GM19438 (cell line): ENCODE results near the gene TNS1.
"Not testable (repeated sequence)": the region's sequence is repeated elsewhere in the genome, so short reads cannot be mapped to it uniquely, and the experiment has no call there.

ENCODE experiments used
- ATAC-seq: cut with Tn5 transposase; IDR thresholded peaks from one replicate; pipeline ENCODE4 v1.9.1; 2021; ENCODE audit warnings: low read depth; ENCODE audit not compliant: unreplicated experiment

The TNS1 gene

GRCh38 chr2:217825469-217826235 is 177.1 kb downstream of the TNS1 start:
- no peak for ATAC-seq

- ATAC-seq = no peak
Observed at GRCh38 chr2:217824223-217824622, 178.6 kb downstream of the TNS1 start.

DNA sequence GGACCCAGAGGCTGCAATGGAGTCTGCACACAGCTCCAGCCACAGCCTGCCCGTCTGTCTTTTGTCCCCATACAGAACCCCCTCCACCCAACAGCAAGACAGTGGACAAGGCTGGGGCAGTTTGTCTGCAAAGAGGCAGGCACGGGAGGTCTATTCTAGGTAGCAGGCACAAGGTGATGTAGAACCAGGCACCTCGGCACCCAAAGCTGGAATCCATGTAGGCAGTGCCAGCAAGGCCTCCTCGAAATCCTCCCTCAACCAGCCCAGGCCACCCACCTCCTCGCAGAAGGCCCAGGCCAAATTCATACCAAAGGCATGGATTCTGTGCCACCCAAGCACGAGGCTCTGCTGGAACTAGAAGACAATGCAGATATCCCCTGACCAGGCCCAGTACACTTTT is 179.2 kb downstream of the TNS1 start:
- ATAC-seq = no peak

DNA sequence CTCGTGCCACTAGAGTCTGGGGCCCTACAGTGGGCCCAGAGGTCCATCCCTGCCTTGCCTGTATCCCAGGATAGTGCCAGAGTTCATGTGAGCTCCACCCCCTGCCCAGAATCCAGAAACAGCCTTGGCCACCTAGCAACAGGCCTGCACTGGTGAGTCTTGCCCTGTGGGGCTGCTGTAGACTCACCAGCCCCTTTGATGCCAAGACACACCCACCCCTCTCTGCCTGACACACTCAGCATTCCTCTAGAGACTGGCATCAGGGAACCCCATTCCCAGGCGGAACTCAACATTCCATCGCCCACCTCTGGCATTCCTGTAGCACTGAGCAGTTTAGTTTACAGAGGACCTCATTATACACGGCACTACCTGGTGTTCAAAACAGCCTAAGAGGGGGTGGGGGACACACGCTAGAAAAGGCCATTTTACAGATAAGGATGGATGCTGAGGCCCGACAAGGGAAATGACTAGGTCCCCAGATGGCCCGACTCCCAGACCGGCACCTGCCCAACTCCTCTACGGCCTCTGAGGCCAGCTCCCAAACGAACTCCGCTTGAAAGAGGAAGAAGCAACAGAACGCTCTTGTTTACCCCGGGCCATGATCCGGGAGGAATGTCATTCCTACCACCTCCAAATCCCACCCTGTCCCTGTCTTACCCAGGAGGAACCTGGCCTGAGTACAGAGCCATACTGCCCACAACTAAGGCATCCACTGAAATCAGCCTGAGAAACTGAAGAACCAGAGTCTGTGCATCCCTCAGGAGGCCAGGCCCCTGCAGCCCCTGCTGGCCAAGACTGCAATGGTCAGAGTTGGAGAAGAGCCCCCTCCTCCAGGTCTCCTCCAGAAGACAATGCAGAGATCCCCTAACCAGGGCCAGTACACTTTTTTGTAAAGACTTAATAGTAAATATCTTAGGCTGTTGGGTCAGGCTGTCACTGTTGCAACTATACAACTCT is 180.2 kb downstream of the TNS1 start:
- no peak for ATAC-seq

DNA sequence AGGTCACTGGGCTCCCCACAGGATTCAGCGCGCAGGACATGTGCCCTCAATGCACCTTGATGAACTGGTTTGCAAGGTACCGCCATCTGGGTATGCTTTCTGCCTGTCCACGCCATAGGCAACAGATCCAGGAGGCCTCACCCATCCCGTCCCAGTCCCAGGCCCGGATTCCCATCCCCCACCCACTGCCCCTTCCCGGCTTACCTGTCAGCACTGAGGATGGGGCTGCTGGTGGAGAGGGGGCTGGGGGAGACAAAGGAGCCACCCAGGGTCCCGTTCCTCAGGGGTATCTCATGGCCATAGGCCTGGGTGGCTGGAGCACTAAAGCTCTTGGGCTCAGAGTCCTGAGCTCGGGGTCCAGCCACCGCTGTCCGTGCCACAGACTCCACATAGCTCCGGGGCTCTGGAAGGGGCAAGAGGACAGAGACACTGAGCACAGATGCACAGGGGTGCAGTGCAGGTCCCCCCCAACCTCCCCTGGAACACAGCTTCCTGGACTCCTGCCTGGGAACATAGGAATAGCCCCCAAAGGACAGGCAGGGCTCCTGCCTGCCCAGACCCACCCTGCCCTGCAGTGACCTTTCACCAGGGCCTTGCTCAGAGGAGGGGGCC is 181.2 kb downstream of the TNS1 start:
- ATAC-seq = no peak

DNA sequence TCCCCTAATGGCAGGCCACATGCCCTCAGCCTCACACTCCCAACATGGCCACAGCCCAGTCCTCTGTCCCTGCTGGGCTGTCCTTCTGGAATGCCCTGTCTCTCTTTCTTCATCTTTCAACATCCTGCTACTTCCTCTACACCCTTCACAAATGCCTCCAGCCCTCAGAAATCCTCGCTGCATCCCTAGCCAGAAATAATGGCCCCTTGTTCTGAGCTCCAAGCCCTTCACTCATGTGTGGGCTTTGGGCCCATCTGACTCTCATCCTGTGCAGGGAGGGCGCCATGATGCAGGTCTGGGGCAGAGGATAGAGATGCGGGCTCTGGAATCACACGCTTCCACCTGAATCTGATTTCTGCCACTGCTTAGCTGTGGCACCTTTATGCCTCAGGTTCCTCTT is 181.9 kb downstream of the TNS1 start:
- no peak for ATAC-seq

DNA sequence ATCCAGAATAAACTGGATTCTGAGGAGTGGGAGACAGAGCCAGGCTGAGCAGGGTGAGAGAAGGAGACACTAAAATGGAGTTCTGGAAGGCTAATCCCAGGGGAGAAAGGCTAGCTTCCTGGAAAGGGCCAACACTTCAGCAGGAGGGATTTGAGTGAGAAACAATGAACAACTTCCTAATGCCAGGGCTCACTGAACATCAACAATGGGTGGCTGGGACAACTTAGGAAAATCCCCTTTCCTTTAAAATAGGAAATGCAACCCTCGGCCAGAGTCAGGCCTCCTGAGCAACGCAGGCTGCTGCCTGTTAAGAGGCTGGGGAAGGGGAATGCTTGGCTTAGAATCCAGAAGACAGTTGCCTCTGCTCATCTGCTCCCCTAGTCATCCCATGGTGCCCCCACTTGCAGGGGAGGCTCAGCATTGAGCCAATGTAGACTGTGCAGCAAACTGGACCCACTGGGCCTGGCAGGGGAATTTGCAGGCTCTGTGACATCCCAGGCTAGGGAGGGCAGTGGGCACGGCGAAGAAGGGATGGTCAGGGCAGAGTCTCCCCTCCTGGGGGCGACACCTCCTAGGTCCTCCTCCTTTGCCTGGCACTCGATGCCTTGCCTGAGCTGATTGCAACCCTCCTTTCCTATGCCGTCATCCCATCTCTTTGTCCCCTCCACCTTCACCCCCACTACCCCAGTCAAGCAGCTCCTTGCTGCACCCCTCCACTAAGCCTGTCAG is 182.5 kb downstream of the TNS1 start:
- no peak for ATAC-seq

- ATAC-seq = no peak
Observed at GRCh38 chr2:217818293-217818850, 184.4 kb downstream of the TNS1 start.

- no peak for ATAC-seq
Observed at GRCh38 chr2:217817466-217818292, 185.1 kb downstream of the TNS1 start.

DNA sequence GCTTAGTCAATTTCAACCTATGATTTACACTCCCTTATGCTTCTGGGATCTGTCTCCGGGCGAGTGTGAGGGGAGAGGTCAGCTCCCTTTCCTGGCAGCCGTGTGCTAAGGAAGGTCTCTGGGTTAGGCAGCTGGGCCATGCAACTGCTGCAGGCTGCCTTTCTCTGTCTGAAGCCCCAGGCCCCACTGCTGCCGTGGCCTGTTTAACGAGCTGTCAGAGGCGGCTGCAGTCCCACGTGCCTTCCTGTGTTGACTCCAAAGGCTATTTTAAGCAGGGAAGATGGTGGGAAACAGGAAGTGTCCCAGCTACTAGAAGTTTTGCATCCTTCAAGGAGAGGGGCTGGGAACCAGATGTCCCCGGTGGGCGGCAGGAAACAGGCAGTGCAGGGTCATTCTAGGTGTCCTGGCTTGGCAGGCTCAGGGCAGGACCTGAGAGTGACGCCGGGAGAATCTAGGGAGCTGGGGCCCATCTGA is 186.4 kb downstream of the TNS1 start:
- ATAC-seq = no peak

GRCh38 chr2:217813828-217814227 is 189.0 kb downstream of the TNS1 start:
- no peak for ATAC-seq

GRCh38 chr2:217812170-217812569 is 190.6 kb downstream of the TNS1 start:
- ATAC-seq = no peak

- no peak for ATAC-seq
Observed at GRCh38 chr2:217810260-217810659, 192.5 kb downstream of the TNS1 start.

- ATAC-seq = no peak
Observed at GRCh38 chr2:217809736-217810135, 193.1 kb downstream of the TNS1 start.

- ATAC-seq = not testable (repeated sequence)
Observed at GRCh38 chr2:217808967-217809366, 193.8 kb downstream of the TNS1 start.

- ATAC-seq = no peak
Observed at GRCh38 chr2:217808326-217808725, 194.5 kb downstream of the TNS1 start.

GRCh38 chr2:217807753-217808152 is 195.0 kb downstream of the TNS1 start:
- no peak for ATAC-seq

DNA sequence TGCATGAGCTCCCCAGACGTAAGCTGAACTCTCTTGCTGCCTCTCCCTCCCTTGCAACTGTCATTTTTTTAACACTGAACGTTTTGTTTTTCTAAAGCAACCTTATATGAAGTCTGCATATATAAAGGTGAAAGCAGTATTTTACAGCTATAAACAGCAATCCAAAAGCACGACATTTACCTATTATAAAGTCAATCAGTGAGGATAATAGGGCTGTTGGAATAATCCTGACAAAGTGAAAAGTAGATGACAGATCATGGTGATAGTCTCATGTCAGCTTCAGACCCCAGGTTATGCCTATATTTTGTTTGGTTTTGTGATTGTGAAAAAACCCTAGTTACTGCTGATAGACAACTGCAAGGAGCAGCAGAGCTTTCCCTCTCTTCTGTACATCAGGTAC is 195.8 kb downstream of the TNS1 start:
- ATAC-seq = no peak

DNA sequence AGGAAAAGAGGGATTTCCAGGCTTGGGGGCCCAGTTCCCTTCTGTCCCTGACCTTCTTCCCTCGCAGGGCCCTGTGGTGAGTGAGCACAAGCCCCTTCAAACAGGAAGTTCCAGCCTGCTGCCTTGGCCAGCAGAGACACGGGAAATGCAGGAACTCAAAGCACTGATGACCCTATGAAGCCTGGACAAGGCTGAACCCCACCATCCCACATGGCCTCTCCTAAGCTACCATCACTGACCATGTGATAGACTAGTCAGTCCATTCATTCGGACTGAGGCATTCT is 196.4 kb downstream of the TNS1 start:
- ATAC-seq = no peak
